Activated CD4-positive, alpha-beta T cell treated with anti-CD3 and anti-CD28 coated beads, Interleukin-2, amount 50 U/mL, for 1 hour (primary cell): ENCODE data around the gene KHDC4.

Experiments
- DNase-seq: peaks from one replicate; pipeline ENCODE4 v3.0.0-alpha.2; 2020

KHDC4 gene

GRCh38 chr1:155934097-155934935 is at the start of gene KHDC4:
Gene KHDC4, minus strand, starts transcription at chr1:155934413. Its CDS starts 40 bp downstream, at chr1:155934373.
- peak; percentile 92 for DNase-seq

- no peak for DNase-seq
These were observed 49.2 kb upstream of the KHDC4 start for GRCh38 chr1:155983191-155984024.

DNA sequence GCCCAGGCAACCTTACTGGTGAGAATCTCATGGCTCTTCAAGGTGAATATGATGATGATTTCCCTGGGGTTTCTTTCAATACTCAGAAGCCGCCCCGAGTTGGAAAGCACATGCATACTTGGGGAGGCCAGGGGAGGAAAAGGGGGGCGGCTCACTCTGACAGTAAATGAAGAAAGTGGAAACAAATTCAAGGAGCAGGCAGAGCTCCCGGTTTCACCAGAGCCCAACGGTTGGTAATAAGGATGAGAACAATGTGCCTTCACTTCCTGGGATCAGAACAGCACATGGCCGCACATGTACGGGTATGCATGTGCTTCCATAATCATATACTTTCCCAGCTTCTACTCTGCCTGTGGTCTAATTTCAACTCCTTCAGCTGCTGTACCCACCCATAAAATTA is 47.9 kb upstream of the KHDC4 start:
- no peak for DNase-seq

- DNase-seq, result no peak
These were observed 47.3 kb upstream of the KHDC4 start for GRCh38 chr1:155981266-155982088.

- DNase-seq, result no peak
These were observed 45.6 kb upstream of the KHDC4 start for GRCh38 chr1:155979597-155980343.

DNA sequence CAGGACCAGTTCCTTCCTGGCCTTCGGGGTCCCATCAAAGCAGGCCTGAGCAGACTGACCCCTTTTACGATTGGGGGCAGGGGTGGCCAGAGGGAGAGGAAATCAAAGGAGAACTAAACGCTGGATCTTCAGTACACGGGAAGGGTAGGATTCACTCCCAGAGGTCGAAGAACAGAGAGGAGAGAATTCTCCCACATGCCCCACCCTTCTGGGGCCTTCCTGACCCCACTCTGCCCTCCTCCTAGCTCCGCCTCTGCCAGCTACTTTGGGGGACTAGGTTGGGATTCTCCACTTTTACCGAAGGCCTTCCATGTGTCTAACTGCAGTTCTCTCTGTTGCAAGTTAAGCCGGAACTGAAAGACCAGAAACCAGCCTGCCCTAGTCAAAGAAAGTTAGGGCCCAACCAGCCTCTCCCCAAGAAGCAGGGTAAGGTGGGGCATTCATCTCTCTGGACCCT is 44.8 kb upstream of the KHDC4 start:
- no peak for DNase-seq

DNA sequence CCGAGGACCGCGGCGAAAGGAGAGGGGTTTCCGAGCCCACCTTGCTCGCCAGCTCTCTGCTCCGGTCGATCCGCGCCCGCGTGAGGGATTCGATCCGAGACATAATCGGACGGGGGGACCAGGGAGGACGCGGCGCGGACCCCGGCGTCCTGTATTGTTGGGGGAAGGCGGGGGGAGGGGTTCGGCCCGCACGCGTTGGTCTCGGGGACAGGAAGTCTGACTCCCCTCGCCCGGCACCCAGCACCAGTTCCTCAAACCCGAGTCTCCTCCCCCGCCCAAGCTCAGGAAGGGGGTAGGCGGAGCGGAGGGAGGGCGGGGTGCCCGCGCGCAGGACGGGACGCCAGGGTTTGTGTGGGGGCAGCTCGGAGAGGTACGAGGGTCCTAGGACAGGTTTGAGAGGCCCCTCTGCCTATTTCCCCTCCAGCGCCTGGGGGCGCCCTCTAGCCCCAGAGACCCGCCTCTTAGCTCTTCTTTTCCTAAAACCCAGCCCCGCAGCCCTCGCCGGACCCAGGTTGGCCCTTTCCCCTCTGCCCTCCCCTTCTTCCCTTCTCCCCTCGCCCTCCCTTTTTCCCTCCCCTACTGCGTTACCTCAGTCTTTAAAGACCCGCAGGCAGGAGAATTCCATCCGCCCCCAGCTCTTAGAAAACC is 44.2 kb upstream of the KHDC4 start, which contains the start of gene ARHGEF2:
TSS of gene ARHGEF2 (minus strand) at position 223 of the 648 bp plus-strand sequence. CDS start at position 103, 120 bp downstream.
- peak; percentile 67 for DNase-seq

DNA sequence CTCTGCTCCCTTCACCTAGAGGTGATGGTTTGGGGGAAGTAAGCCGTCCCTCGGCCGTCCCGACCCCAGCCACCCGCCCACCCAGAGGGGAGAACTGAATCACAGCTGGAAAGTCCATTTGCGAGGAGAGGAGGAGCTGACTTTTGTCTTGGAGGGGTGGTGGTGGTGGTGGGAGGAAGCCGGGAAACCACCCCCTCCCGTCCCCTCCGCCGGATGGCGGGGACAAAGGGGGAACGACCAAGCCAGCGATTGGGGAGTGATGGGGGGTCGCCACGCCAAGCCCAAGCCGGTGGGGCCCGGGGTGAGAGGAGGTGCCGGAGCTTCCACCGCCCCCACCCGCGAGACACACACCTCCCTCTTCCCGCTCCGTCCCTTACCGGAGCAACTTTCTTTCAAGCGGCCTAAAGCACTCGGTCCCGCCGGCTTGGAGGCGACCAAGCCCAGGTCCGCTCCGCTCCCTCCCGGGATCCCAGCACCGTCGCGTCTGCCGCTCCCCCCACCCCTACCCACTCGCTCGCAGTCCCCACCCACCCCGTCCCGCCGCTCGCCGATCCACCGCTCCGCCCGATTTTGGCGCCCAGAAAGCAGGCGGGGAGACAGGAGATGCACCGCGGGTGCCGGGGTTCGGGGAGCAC is 43.6 kb upstream of the KHDC4 start:
- DNase-seq, result no peak

GRCh38 chr1:155976913-155977689 is 42.9 kb upstream of the KHDC4 start:
- DNase-seq, result no peak

- peak; percentile 73 for DNase-seq
These were observed 42.1 kb upstream of the KHDC4 start for GRCh38 chr1:155976062-155976912.

GRCh38 chr1:155975375-155976061 is 41.3 kb upstream of the KHDC4 start:
- no peak for DNase-seq

DNA sequence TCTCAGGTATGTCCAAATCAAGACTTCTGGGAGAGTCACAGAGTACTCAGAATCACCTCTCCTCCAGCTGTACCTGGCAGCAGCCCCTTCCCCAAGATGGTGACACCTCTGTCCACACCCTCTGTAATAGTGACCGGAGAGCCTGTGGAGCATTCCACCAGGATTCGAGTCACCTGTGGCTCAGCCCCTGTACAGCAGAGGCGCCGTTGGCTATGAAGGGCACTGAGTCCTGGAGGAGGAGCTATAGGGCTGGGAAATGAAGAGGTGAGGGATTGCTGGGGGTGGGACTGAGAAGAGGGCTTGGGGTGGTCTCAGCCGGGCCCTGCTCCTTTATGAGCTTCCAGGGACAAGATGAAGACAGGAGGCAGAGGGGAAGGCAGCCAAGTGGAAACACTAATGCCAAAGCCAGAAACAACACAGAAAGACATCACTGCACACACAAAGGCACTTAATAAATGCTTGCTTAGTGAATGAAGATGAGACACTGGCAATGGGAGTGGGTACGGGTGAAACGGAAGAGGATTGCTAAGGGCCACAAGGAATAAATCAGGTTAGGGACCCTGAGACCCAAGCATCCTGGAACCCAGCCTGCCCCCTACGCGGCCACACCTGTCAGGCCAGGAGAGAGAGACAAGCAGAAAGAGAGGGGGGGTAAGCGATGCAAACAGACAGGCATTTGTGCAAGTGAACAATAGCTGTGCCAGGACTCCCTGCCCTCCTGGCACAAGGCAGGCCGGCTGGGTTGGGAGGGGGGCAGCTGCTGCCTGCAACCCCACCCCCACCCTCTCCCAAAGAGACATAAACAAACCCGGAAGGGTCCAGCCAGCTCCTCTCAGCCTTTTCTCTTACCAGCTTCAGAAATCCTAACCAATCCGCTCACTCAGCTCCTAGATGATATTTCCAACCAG is 40.2 kb upstream of the KHDC4 start:
- DNase-seq, result no peak

DNA sequence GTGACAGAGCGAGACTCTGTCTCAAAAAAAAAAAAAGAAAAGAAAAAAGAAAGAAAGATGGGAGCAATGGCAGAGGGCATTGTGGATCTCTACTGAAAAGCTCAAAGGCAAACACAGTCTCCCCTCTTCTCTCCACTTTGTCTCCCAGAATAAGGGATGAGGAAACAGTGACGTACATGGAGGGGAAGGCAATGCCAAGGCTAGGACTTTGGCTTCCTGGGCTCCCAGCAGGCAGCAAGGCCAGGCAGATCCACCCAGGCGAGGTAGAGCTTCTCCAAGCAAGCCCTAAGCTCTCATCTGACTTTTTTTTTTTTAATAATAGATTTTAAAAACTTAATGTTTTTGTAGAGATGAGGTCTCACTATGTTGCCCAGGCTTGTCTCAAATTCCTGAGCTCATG is 39.5 kb upstream of the KHDC4 start:
- no peak for DNase-seq

- DNase-seq, result no peak
These were observed 37.9 kb upstream of the KHDC4 start for GRCh38 chr1:155971910-155972809.

DNA sequence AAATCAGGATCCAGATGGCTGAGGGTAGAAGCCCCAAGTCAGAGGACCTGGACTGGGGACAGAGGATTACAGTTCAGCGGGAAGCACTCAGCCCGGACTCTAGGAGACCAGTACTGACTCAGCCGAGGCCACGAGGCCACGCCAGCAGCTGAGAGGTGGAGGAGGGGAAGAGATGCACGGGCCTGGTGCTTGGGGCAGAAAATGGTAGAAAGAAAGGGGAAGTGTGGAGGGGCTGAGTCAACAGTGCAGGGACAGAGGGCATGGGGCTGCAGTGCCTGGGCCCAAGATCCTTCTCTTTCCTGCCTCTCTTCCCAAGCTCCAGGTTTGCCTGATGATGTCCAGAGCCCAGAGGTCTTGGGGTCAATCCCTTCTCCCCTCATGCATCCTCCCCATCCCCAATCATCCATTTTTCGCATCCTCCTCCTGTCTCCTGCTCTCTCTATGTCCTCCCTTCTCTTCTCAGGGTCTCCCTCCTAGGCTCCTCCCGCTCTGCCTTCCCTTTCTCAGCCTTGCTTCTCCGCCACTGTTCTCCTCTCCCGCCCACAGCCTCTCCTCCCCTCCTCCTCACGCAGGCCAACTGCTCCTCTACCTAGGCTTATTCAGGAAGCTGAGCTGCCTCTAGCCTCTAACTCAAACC is 36.4 kb upstream of the KHDC4 start:
- DNase-seq, result no peak

- no peak for DNase-seq
These were observed 35.2 kb upstream of the KHDC4 start for GRCh38 chr1:155969377-155969791.
